ENCODE data around the gene THSD7B. TPM values are rescaled to one million over a fixed set of nuclear protein-coding genes. Genes with fewer than 3 reads are reported as not detected.

The THSD7B gene
- total and polyA plus RNA-seq, 3 donors from 2014 or later: 0.87 to 2.1 (median 1.1) TPM

DNA sequence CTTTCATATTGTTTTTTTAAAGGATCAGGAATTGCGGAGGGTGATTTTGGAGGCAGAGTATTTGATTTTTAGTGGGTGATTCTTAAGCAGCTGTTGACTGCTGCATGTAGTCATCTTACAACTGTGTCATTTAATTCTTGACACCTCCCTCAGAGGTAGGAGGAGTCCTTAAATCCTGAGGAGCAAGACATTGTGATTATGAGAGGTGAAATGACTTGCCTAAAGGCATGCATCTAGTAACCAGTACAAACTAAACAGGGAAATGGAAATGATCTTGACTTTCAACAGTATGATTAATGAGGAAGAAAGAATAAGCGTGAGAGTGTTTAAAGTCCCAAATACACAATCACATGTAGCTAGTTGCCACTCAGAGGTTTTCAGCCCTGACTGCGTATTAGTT is 440.7 kb downstream of the THSD7B start:
- no peak overlapping the region for H3K4me3 ChIP-seq
- WGBS, 2 donors: 87 to 93% methylated on average over 3 of the region's 3 CpGs
- H3K27ac ChIP-seq: no peak overlapping the region
- TF ChIP-seq, protein P1, sequence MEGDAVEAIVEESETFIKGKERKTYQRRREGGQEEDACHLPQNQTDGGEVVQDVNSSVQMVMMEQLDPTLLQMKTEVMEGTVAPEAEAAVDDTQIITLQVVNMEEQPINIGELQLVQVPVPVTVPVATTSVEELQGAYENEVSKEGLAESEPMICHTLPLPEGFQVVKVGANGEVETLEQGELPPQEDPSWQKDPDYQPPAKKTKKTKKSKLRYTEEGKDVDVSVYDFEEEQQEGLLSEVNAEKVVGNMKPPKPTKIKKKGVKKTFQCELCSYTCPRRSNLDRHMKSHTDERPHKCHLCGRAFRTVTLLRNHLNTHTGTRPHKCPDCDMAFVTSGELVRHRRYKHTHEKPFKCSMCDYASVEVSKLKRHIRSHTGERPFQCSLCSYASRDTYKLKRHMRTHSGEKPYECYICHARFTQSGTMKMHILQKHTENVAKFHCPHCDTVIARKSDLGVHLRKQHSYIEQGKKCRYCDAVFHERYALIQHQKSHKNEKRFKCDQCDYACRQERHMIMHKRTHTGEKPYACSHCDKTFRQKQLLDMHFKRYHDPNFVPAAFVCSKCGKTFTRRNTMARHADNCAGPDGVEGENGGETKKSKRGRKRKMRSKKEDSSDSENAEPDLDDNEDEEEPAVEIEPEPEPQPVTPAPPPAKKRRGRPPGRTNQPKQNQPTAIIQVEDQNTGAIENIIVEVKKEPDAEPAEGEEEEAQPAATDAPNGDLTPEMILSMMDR (IDR thresholded peaks at IDR 0.05): no peak
- no peak for TF ChIP-seq POLR2A (IDR thresholded peaks at IDR 0.05)
- no peaks in the 10 kb centered on the region for H3K9me3 ChIP-seq
- no peaks in the 10 kb centered on the region for H3K4me1 ChIP-seq
- DNase-seq: no peak
- H3K36me3 ChIP-seq (ENCODE audit: low read depth, missing control alignments): no peaks in the 10 kb centered on the region
- intact Hi-C loops (cut with DNase I; ENCODE audit: low total_unique reads): no loop called here
- no peaks in the 10 kb centered on the region for H3K27me3 ChIP-seq

DNA sequence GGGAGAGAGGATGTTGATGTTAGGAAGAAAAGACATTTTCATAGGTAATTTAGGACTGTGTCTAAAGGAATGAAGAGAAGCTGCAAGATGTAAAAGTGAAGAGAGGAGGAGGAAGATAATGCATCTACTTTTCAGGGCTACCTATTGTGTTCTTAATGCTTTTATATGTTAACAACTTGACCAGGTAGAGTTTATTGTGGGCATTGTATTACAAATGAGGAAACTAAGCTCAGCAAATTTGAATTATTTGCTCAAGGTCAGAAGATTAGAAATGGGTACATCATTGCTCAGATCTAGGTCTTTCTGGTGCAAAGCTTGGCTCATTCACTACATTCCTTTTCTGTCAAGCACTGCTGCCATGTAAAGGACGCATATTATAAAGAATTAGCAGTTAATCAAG is 441.7 kb downstream of the THSD7B start:
- Histone ChIP-seq H3K4me3 (no peak overlapping the region), H3K9me3 (no peaks in the 10 kb centered on the region), H3K27me3 (no peaks in the 10 kb centered on the region), H3K36me3 (ENCODE audit: low read depth, missing control alignments) (no peaks in the 10 kb centered on the region), H3K27ac (no peak overlapping the region), H3K4me1 (no peaks in the 10 kb centered on the region)
- no peak for DNase-seq
- TF ChIP-seq, protein P1 (IDR thresholded peaks at IDR 0.05): no peak
- TF ChIP-seq POLR2A (IDR thresholded peaks at IDR 0.05): no peak
- intact Hi-C loops (cut with DNase I; ENCODE audit: low total_unique reads): no loop called here
- WGBS, 2 donors: 74 to 81% methylated on average over 1 of the region's 1 CpG

DNA sequence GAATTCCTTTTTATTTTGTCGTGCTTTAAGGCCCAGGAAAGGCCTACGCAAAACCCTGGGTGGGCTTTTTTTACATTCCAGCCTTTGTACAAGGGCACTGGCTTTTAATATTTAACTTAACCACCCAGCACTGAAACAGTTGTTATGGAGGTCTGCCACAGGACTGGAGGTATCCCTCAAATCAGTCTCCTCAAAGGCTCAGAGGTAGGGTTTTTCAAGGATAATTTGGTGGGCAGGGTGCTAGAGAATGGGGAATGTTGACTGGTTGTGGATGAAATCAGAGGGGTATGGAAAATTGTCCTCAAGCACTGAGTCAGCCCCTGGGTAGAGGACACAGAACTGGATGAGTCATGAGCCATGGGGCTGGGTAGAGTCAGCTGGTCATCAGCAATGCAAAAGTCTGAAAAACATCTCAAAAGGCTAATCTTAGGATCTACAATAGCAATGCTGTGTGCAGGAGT is 443.1 kb downstream of the THSD7B start:
- no peak for TF ChIP-seq POLR2A (IDR thresholded peaks at IDR 0.05)
- TF ChIP-seq, protein P1 (IDR thresholded peaks at IDR 0.05): no peak
- no peak overlapping the region for H3K4me3 ChIP-seq
- intact Hi-C loops (cut with DNase I; ENCODE audit: low total_unique reads): no loop called here
- H3K36me3 ChIP-seq (ENCODE audit: low read depth, missing control alignments): no peaks in the 10 kb centered on the region
- no peak overlapping the region for H3K27ac ChIP-seq
- DNase-seq: no peak
- WGBS, 2 donors: 82 to 89% methylated on average over 2 of the region's 2 CpGs
- no peaks in the 10 kb centered on the region for H3K27me3 ChIP-seq
- no peaks in the 10 kb centered on the region for H3K9me3 ChIP-seq
- H3K4me1 ChIP-seq: no peaks in the 10 kb centered on the region

DNA sequence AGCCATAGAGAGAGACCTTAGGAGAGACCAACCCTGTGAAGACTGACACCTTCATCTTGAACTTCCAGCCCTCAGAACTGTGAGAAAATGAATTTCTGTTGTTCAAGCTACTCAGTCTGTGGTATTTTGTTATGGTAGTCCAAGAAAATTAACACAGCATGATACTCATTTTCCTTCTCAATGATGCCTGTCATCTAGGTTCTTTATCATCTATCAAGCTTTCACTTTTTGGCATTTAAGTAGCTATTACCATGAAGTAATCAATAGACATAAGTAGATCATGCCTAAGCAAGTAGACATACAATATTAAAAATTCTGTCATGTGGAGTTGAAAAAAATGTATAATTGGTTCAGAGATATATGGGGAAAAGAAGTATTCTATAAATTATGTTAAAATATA is 444.7 kb downstream of the THSD7B start:
- Histone ChIP-seq H3K36me3 (ENCODE audit: low read depth, missing control alignments) (no peaks in the 10 kb centered on the region), H3K4me3 (no peak overlapping the region), H3K4me1 (no peaks in the 10 kb centered on the region), H3K9me3 (no peaks in the 10 kb centered on the region), H3K27me3 (no peaks in the 10 kb centered on the region), H3K27ac (no peak overlapping the region)
- intact Hi-C loops (cut with DNase I; ENCODE audit: low total_unique reads): no loop called here
- no peak for TF ChIP-seq POLR2A (IDR thresholded peaks at IDR 0.05)
- TF ChIP-seq, protein P1 (IDR thresholded peaks at IDR 0.05): no peak
- DNase-seq: no peak

DNA sequence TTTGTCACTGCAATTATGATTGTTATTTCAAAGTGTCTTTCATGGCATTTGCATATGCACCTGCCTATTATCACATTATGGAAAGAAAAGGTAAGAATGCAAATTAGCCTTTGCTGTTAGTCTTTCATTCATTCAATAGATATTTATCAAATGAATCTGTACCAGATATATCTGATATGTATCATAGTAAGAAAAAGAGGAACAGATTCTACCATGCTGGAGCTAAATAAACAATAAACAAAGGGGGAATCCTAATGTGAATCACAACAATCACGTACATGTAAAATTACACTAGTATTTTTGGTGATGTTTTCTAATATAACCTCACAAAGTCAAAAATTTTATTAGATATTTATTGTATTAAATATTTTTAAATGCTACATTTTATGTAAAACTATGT is 446.4 kb downstream of the THSD7B start:
- 92 to 97% methylated on average over 1 of the region's 1 CpG for WGBS, 2 donors
- Histone ChIP-seq H3K27ac (no peak overlapping the region), H3K36me3 (ENCODE audit: low read depth, missing control alignments) (no peaks in the 10 kb centered on the region), H3K4me1 (no peaks in the 10 kb centered on the region), H3K27me3 (no peaks in the 10 kb centered on the region), H3K4me3 (no peak overlapping the region), H3K9me3 (no peaks in the 10 kb centered on the region)
- DNase-seq: no peak
- intact Hi-C loops (cut with DNase I; ENCODE audit: low total_unique reads): no loop called here
- TF ChIP-seq POLR2A (IDR thresholded peaks at IDR 0.05): no peak
- TF ChIP-seq, protein P1 (IDR thresholded peaks at IDR 0.05): no peak
